Measurements from ENCODE around the gene RCHY1.
A peak's percentile ranks its signal among the peaks of the same experiment; 100 is the strongest.
"Not testable (repeated sequence)": the region's sequence is repeated elsewhere in the genome, so short reads cannot be mapped to it uniquely, and the experiment has no call there.

RCHY1 gene

DNA sequence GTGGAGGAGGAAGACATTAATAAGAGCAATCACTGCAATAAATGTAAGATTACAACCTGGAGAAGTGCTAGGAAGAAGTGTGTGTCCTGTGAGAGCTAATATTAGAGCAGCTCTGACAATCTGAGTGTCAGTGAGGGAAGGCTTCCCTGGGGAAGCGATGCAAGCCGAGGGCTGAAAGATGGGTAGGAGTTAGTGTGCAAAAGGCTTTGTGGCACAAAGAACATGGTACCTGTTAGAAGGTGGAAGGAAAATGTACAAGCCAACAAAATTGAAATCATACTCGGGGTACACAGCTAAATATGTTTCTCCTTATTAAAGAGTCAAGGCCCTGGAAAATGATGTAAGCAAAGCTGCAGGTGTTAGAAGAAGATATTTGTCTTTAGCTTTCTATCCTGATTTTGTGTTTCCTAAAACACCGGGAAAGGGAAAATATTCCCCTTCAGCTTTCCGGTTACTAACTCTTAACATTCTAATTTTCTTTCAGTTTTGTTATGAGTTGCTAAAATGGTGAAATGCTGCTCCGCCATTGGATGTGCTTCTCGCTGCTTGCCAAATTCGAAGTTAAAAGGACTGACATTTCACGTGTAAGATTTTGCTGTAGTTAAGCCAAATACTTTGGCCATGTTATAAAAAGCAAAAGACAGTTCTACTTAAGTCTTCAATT lies 878 bp upstream of the RCHY1 start:
- DNase-seq (ENCODE audit: low spot score) = peak; percentile 31

DNA sequence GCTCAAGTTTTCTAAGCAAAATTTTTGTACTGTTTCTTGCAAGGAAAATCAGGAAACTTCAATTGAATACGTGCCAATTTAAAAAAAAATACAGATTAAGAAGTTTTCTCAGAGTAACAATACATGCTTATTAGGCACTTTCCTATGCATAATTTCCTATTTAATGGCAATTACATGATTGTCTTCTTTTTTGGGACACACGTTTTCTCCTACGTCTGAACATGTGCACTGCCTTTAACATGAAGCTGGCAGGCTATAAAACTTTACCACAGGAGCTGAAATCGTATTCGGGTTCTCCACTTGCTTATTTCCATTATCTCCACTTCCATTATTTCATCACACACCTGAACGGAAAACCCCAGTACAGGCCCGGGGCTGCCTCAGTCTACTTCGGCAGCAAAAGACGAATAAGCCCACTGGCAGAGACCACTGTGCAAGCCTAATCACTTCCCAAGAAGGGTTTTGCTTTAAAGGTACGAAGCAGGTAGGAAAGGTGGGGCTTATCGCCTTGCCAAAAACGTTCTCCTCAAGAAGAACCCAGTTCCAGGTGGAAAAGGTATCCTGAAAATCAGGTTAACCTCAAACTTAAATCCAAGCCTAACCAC lies 575 bp downstream of the RCHY1 start:
- DNase-seq (ENCODE audit: low spot score) = no peak

DNA sequence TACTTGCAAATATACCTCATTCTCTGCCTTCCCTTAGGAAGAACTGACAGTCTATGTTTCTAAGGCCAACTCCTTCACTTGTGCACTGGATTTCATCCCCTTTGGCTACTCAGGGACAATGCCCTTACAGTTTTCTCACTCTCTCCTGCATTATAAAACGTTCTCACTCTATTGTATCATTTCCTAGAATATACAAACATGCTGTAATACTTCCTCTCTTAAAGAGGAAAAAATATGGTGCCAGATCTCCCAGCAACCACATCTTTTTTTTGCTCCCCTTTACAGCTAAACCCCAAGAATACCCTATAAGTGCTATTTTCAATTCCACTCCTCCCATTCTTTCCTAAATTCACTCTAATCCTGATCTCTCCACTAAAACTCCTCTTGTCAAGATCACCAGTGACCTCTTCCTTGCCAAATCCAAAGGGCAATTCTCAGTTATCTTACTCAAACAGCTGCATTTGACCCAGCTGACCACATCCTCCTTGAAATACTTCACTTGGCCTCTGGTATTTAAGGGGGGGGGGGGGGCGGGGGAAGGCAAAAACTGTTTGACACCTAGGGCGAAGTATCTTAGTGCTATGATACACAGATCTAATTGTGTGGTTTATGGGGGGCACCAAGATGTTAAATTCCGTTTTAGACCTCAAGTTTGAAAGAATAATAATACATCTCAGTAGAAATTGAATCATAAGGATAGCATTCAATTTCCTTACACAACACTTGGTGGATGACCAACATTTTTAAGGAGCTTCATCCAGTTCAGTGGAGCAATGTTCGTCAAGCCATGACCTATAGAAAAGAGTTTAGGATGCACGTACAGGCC lies 1.6 kb downstream of the RCHY1 start:
- DNase-seq (ENCODE audit: low spot score) = peak; percentile 8

DNA sequence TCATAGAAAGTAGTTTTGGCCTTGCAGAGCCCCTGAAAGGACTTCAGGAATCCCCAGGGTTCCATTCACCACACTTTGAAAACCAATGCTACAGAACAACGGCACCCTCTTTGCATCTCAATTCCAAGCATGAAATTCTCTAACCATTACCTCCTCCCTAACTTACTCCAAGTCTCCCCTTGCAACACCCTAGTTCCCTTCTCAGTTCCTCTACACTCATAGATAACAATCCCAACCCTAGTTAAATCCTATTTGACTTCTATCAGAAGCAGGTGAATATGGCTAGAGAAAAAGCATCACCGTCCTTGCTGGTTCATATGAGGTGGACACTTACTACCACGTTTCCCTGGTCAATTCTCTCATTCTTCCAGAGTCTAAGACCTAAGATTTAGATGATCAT lies 2.4 kb downstream of the RCHY1 start:
- no peak for DNase-seq (ENCODE audit: low spot score)

DNA sequence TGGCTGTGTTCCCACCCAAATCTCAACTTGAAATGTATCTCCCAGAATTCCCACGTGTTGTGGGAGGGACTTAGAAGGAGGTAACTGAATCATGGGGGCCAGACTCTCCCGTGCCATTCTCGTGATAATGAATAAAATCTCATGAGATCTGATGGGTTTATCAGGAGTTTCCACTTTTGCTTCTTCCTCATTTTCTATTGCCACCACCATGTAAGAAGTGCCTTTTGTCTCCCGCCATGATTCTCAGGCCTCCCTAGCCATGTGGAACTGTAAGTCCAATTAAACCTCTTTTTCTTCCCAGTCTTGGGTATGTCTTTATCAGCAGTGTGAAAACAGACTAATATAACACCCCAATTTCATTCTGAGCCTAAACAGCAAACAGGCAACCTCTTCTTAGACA lies 4.6 kb downstream of the RCHY1 start:
- DNase-seq (ENCODE audit: low spot score) = not testable (repeated sequence)

DNA sequence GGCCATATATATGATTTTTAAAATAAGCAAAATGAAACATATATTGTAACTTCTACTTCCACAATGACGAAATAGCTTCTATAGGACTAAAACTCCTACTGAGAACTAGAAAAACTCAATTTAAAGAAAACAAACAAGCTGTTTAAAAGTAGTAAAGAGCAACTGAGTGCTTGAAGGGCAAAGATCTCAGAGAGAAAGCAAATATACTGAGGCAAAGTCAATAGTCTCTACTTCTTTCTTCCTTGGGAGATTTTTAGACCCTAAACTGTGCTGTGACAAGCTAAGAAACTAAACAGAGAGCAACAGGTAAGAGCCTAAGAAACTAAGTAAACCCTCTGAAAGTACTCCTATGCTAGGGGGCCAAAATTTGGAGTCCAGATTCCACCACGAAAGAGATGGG lies 8.6 kb downstream of the RCHY1 start:
- no peak for DNase-seq (ENCODE audit: low spot score)

DNA sequence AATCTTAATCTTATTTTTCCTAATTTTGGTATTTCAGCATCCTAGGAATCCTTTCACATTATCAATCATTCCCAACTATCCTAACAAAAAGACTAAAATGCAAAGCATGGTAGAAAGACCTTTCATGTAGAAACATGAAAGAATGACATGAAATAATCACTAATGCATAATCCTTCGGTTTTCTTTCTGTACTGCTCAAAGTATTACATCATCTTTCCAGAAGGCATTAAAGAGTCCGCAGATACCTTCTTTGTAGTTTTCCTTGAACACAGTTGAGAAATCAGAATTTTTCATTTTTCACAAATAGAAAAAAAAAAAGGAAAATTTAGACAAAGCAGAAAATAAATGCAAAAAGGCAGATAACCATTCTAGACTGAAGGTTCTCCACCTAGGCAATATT lies 11.5 kb downstream of the RCHY1 start:
- DNase-seq (ENCODE audit: low spot score) = no peak

DNA sequence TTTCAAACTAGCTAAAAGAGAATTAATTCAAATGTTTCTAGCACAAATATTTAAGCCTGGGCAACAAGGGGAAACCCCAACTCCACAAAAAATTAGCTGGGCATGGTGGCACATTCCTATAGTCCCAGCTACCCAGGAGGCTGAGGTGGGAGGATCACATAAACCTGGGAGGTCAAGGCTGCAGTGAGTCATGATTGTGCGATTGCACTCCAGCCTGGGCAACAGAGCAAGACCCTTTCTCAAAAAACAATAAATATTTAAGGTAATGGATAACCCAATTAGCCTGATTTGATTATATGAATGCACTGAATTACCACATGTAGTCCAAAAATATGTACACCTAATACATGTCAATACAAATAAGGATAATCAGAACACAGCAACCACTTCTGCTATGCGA lies 14.3 kb downstream of the RCHY1 start:
- no peak for DNase-seq (ENCODE audit: low spot score)

DNA sequence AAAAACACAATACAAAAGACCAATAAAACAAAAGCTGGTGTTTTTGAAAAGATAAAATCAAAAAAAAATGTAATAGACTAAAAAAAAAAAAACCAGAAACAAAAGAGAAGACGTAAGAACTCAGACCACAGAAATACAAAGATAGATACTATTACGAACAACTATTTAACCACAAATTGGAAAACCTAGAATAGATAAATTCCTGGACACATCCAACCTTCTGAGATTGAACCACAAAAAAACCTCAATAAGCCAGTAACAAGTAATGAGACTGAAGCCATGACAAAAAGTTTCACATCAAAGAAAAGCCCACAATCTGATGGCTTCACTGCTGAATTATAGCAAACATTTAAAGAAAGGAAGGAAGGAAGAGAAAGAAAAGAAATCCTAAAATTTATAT lies 16.2 kb downstream of the RCHY1 start:
- DNase-seq (ENCODE audit: low spot score) = no peak

DNA sequence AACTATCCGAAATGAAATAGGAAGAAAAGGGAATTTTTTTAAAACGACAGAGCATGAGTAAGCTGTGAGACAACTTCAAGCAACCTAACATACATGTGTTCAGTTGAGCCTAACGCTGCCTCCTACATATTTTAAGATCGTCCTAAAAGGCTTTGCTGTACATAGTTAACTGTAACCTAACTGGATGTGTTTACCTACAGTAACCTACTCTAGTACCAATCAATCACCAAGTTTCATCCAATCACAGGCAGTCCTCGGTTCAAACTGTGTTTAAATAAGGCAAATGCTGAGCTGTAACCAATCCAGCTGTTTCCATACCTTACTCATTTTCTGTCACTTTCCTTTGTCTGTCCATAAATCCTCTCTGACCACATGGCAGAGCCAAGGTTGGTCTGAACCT lies 17.1 kb downstream of the RCHY1 start:
- no peak for DNase-seq (ENCODE audit: low spot score)

DNA sequence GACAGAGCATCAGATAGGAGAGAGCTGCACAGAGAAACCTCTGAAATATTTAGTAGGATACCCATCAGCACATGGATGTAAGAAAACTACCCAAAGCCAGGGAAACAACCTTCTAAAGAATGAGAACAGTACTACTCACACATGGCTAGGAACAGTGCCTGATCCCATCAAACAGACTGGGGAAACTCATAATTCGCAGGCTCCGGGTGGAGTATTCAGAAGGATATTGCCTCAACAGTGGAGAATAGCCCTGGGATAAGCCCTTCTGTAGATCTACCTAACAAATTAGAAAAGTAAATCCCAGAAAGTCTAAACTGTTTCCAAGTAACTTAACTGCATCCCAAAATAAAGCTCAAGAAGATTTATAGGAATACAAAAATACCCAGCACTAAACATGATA lies 17.8 kb downstream of the RCHY1 start:
- DNase-seq (ENCODE audit: low spot score) = no peak

DNA sequence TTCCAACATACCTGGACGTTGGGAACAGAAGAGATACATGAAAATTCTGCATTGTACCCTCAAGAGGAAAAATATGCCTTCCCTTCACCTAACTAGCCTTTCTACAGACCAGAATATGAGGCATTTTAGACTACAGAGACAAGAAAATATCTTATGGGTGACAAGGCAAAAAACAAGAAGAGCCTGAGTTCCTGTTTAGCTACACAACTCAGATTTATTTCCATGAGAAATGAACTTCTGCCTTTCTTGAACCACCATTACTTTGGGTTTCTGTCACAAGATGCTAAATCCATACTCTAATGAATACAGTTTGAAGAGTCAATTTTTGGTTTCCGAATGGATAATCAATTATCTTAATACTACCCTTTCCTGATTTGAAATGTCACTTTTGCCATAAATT lies 18.7 kb downstream of the RCHY1 start:
- no peak for DNase-seq (ENCODE audit: low spot score)

DNA sequence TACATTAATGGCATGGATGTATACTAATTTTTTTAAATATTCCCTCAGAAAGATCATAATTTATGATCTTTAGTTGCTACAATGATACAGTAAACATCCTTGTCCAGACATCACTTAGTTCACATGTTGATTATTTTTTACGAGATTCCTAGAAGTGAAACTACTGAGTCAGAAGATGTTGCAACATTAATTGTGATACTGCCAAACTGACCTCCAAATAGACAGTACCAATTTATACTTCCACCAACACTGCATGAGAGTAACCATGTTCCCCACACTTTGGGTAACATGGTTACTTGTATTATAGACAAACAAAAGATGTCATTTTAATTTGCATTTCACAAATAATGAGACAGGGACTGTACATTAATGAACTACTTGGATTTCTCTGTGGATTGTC lies 19.6 kb downstream of the RCHY1 start:
- no peak for DNase-seq (ENCODE audit: low spot score)

DNA sequence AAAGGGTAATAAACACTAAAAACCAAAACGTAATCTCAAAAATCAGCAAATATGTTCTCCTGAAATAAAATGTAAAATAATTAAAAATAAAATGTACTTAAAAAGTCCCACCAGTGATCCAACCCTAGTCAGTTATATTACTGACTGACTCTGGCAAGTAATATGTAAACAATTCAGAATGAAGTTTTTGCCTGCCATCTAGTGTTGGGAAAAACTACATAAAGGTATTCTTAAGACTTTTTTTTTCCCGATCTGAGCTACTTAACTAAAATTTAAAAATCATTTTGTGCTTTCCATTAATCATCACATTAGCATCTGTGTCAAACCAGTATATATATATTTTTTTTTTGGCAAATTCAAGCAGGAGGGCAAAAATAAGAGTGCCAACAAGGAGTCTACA lies 24.0 kb downstream of the RCHY1 start:
- no peak for DNase-seq (ENCODE audit: low spot score)

DNA sequence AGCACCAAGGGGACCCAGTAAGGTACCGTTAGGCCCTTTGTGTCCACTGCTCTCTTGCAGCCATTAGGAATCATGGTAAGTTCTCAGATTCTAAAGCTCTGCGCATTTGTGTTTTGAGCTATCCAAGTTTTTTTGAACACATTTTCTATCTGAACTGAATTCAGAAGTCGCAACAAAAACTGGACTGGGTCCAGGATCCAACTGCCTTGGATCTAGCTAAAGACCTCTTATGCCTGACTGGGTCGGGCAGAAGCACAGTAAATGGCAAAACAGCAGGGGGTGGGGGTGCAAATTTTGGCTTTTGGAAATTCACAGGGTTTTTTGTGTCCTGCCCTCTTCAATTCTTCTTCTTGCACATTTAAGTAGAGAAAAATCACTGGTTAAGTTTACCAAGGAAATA lies 30.0 kb downstream of the RCHY1 start:
- no peak for DNase-seq (ENCODE audit: low spot score)

DNA sequence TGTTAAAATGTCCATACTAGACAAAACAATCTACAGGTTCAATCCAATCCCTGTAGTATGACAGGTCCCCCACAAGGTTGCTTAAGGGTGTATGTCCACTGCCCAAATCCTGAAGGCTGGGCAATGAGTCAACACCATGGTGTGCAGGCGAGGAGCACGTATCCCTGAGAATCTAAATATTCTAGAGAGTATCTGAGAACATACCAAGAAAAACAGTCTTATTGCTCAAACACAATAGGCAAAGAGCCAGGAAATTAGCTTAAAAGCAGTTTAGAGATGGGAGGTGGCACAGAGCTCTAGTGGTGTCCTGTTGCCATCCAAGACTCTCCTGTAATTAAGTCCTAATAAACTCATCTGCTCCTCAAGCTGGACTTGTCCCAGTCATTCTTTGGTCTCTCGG lies 37.0 kb downstream of the RCHY1 start:
- no peak for DNase-seq (ENCODE audit: low spot score)

DNA sequence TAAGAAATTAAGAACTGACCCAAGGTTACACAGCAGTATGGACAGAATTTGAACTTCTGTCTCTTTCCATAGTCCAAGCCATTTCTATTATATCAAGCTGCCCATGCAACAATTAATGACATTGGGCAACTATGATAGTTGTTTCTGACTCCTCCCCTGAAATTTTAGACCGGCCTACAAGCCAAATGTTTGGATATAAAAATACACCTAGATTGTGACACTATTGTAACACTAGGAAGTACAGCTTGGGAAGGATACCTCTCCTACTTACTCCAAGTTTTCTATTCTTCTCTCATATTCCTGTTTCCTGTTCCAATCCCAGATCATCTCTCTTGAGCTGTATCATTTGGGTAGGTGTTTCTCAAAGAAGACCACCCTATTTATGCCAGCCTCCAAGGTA lies 43.5 kb downstream of the RCHY1 start:
- no peak for DNase-seq (ENCODE audit: low spot score)

DNA sequence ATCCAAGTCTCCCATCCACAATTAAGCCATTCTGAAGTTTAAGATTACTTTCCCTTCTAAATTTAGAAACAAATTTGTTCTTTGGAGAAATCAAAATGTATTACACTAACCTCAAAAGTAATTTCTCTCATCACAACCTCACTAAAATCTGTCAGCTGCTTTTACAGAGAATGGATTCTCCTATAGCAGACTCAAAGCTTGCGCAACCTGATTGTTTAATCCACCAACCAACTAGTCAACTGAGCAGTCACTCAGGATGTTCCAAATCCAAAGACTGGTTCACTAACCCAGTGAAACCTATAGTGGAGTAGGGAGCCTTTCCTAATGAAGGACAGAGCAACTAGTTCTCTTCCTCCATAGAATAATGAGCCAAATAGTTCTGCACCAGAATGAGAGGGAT lies 44.3 kb downstream of the RCHY1 start:
- DNase-seq (ENCODE audit: low spot score) = no peak

DNA sequence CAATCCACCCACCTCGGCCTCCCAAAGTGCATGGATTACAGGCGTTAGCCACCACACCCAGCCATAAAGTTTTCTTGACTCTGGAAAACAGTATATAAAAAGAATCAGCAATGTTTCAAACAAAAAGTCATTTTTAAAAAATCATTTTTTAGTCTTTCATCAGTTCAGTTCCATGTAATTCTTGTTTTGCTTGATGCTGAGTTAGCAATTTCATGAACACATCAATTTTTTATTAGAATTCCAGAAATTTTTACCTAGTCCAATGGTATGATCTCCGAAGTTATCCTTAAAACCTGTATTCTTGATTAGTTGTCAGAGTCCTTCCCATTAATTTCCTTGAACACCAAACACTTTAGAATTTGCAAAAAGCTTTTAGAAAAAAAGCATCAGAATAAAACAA lies 56.8 kb downstream of the RCHY1 start:
- no peak for DNase-seq (ENCODE audit: low spot score)

DNA sequence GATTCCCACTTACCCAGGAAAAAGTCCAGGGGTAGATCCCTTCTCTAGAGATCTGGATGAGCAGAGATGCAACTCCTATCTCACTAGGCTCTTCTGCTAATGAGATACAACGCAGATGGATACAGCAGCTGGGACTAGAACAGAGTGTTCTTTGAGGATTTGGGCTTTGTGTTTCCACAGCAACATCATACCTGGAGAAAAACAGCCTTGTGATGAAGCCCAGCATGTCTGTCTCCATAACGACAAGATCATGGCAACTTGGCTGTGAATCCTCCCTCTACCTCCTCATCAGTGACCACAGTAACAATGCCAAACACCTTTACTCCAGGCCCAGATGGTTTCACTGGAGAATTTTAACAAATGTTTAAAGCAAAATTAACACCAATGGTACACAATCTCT lies 80.1 kb downstream of the RCHY1 start:
- no peak for DNase-seq (ENCODE audit: low spot score)

DNA sequence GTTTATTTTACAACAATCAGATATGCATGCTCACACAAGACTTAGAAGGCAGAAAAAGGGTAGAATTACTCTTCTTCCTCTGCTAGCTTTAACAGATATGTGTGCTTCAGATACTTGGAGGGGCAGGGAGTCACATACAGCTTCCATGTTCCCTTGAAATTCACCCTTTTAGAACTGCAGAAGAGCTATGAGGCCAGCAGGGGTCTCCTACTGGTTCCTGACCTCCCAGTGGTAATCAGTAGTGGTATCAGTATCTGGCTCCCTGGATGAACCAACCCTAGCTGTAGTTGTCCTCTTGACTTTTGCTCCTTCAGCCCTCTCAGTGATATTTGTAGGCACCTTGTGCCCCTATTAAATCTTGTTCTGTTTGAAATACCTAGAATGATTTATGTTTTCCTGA lies 81.5 kb downstream of the RCHY1 start:
- no peak for DNase-seq (ENCODE audit: low spot score)

DNA sequence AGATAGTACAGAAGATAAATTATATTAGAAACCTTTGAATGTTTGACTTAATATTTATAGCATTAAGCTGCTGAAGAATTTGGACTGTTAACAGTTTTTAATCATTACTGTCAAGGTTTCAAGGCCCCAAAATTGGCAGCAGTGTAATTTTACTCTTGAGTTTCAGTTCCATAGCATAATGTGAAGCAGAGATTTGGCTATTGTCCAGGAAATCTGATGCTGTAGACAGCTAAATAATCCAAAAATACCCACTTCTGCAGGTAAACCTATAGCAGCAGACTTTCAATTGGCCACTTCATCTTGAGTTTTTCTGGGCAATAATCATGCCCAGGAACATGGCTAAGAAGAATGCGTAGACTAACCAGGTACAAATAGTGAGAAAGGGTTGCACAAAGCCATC lies 85.0 kb downstream of the RCHY1 start:
- no peak for DNase-seq (ENCODE audit: low spot score)

All from CD4-positive, alpha-beta T cell treated with Interleukin-2 at 100 ng/mL for 4 hours (primary cell).